Measurements from ENCODE around the gene ZC3H18.

GRCh38 chr16:88618956-88619667 is 48.9 kb downstream of the ZC3H18 start:
- TF ChIP-seq EZH2phosphoT487 (IDR thresholded peaks at IDR 0.05; ENCODE audit: low read length) = no peak
- TF ChIP-seq CTCF (IDR thresholded peaks at IDR 0.05; ENCODE audit: low read length) = no peak

Data from MM.1S (cell line).